Mononuclear cell (primary cell): Measurements from ENCODE around the gene SPAG17. TPM values are rescaled to one million over a fixed set of nuclear protein-coding genes. Genes with fewer than 3 reads are reported as not detected.

Source experiments
- H3K27me3 ChIP-seq: 2 replicates; pipeline ENCODE4 v1.6.0; 2011; ENCODE audit warnings: low read length, control low read depth; ENCODE audit not compliant: insufficient read depth
- H3K4me1 ChIP-seq: 2 replicates; pipeline ENCODE4 v1.5.1; 2011; ENCODE audit warnings: mild to moderate bottlenecking, low read length, control low read depth; ENCODE audit not compliant: insufficient read depth
- H3K4me3 ChIP-seq: 2 replicates; pipeline ENCODE4 v1.5.1; 2011; ENCODE audit warnings: mild to moderate bottlenecking, low read length, moderate library complexity
- H3K9me3 ChIP-seq: 2 replicates; pipeline ENCODE4 v1.5.1; 2011; ENCODE audit warnings: low read depth, mild to moderate bottlenecking, control low read depth, low read length
- total RNA-seq: library from RNA; depleted of rRNA; stranded (reverse); fragments of >200 nt; gene quantifications from one replicate; pipeline ENCODE4 v1.2.3, GENCODE V29; 2012

Gene SPAG17
- total RNA-seq, 1 donor = 0.21 TPM

DNA sequence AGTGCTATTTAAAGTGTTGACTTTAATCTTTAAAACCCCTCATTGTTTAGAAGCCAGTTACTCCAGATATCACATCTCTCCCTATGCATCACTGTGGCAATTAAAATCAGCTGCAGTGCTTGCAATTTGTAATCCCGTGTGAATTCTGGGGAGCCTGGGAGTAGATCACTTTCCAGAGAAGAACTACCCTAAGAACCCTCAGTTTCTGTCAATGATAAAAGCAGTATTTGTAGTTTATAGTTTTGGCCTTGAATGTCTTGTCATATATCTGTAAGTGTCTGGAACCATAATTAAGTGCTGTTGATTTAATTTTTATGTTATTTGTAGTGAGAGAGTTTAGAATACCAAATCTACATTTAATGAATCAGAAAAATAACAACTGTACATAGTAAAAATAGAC lies 5.5 kb upstream of the SPAG17 start:
- Histone ChIP-seq H3K9me3 (no peaks in the 10 kb centered on the region), H3K4me3 (no peak overlapping the region), H3K27me3 (no peaks in the 10 kb centered on the region), H3K4me1 (no peaks in the 10 kb centered on the region)

DNA sequence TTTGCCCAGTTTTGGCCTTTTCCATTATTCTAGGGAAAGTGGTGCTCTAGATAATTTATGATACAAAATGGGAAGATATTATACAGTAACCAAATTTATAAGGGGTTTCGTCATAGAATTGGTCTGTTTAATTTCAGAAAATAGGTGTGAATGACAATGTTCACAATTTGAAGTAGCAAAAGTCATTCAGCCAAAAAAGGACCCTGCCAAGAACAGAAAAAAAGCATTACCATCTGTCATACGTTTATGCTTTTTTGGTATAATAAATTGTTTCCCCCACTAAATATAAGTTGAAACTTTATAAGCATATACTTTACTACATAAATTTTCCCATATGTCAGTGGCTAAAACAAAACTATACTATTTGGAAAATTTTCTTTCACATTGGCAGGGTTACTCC lies 4.5 kb upstream of the SPAG17 start:
- Histone ChIP-seq H3K27me3 (no peaks in the 10 kb centered on the region), H3K4me1 (no peaks in the 10 kb centered on the region), H3K9me3 (no peaks in the 10 kb centered on the region), H3K4me3 (no peak overlapping the region)

DNA sequence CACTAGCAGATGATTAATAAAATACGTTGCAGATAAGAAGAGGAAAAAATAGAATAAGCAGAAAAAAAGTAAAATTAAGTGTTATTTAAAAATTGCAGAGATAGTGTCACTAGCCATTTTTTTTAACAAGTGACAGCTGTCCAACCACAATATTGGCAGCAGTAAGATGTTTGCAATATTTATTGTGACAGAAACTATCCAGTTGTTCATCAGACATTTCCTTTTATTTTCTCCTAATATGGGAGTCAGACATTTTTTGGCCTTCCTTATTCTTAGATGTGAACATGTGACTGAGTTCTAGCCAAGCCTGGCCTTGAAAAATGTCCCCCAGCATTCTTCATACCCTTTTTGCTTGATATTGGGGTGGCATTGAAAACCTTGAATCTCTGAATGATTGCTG lies 3.4 kb upstream of the SPAG17 start:
- H3K4me1 ChIP-seq = no peaks in the 10 kb centered on the region
- H3K27me3 ChIP-seq = no peaks in the 10 kb centered on the region
- H3K4me3 ChIP-seq = no peak overlapping the region
- no peaks in the 10 kb centered on the region for H3K9me3 ChIP-seq

DNA sequence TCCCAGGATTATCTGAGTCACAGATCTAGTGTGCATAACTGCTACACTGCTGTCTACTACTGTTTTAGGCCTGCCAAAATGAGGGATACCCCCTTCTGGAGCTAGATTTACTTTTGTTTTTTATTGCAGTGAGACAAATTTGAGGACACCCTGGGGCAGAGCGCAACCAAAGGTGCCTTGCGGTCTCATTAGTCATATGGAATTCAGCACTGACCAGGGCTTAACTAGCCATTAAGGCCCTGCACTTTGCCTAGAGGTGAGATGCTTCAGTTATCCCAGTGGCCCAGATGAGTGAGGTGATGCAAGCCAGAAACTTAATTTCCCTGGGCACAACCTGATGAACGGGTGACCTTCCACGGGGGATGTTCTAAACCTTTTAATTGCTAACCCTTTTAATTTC lies 998 bp upstream of the SPAG17 start:
- H3K9me3 ChIP-seq = no peaks in the 10 kb centered on the region

DNA sequence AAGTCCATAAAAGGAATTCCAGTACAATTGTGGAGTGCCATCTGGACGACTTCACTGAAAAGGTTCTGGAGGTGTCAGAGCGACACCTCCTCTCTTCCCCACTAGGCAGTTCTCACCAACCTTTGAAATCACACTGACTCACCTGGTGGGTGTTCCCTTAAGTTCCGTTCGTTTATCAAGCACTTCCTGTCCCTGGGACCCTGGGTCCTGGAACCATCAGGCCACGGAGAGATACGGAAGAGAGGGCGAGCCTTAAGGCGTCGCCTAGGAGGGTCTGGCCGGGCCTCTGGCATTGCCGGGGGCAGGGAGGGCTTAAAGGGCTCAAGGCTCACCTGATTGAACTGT lies 317 bp downstream of the SPAG17 start:
- no peak overlapping the region for H3K4me3 ChIP-seq
- no peaks in the 10 kb centered on the region for H3K27me3 ChIP-seq
- no peaks in the 10 kb centered on the region for H3K9me3 ChIP-seq
- H3K4me1 ChIP-seq = no peaks in the 10 kb centered on the region

More for the DNA sequence above, 998 bp upstream of the SPAG17 start:
- Histone ChIP-seq H3K27me3 (no peaks in the 10 kb centered on the region), H3K4me3 (no peak overlapping the region), H3K4me1 (no peaks in the 10 kb centered on the region)

DNA sequence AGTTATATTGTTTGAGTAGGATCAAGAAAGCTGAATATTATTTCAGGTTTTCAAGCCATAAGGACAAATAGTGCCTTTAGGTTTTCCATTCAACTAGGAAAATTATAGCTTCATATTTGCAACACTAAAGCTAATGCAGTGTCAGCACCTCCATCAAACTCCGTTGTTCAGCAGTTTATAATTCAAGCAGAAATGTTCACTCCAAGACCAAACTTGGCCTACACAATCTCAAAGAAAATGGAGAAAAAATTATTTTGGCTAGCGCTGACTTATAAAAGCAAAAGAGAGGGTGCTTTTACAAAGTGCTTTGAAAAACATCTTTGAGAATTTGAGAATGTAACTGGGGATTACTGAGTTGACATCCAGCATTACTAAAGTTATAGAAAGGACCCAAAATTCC lies 1.4 kb downstream of the SPAG17 start:
- H3K4me1 ChIP-seq = no peaks in the 10 kb centered on the region
- no peaks in the 10 kb centered on the region for H3K27me3 ChIP-seq
- H3K9me3 ChIP-seq = no peaks in the 10 kb centered on the region
- H3K4me3 ChIP-seq = no peak overlapping the region

DNA sequence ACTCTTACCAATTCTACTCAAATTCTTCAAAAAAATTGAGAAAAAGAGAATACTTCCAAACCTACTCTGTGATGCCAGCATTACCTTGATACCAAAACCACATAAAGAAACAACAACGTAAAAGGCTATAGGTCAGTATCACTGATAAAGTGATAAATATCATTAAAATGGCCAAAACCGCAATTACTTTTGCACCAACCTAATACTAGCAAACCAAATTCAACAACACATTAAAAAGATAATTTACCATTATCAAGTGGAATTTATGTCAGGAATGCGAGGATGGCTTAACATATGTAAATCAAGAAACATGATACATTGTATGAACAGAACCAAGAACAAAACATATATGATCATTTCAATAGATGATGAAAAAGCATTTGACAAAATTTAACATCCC lies 7.0 kb downstream of the SPAG17 start:
- no peaks in the 10 kb centered on the region for H3K9me3 ChIP-seq

DNA sequence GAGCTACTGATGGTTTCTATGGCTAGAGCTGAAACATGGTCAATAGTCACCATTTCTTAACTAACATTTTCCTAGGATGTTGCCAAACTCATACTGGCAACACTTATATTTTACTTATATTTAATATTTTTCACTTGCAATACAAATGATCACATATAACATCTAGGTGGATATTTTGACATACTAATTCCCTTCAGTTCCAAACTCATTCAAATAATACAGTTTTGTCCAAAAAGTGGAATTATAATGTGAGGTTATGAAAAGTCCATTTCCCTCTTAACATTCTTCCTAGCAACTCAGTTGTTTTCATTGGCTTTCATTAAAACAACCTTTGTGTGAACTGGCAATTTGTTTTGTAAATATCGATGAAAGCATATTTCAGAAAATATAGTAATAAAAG lies 16.0 kb downstream of the SPAG17 start:
- H3K4me3 ChIP-seq = no peak overlapping the region
- H3K4me1 ChIP-seq = no peaks in the 10 kb centered on the region
- no peaks in the 10 kb centered on the region for H3K9me3 ChIP-seq
- no peaks in the 10 kb centered on the region for H3K27me3 ChIP-seq

More for the DNA sequence above, 7.0 kb downstream of the SPAG17 start:
- Histone ChIP-seq H3K4me3 (no peak overlapping the region), H3K4me1 (no peaks in the 10 kb centered on the region), H3K27me3 (no peaks in the 10 kb centered on the region)

DNA sequence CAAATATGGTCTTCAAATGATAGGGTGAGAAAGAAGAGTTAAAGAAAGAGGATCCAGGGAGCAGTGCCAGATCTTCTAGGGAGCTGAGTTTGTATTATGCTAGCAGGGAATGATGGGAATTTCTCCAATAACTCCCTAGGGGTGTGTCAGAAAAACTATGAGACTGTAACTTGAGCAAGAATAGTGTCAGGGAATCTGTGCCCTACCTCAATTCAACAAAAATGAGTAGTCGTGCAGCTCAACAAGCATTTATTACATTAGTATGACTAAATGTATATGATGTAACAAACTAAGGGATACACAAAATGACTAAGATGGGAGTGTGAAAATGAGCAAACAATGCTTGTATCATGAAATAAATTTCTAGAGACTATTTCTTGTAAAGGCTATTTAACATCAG lies 24.2 kb downstream of the SPAG17 start:
- H3K9me3 ChIP-seq = no peaks in the 10 kb centered on the region
- no peaks in the 10 kb centered on the region for H3K27me3 ChIP-seq
- no peak overlapping the region for H3K4me3 ChIP-seq
- no peaks in the 10 kb centered on the region for H3K4me1 ChIP-seq

DNA sequence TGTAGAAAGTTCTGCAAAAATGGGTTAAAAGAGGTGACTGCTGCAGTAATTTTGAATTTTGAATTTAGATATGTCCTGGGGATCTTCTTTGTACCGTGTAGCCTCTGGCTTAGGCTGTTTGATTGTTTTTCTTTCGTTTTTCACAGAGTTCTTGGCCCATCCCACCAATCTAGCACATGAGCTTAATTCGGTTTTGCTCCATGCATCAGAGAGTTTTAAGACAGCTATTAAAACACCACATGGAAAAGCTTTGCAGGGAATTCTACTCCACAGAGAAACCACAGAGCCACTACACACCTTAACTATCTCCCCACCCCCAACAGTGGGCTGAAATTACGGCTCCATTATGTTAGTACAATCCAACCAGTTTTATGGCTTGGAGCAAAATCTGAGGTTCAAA lies 25.5 kb downstream of the SPAG17 start:
- H3K4me1 ChIP-seq = no peaks in the 10 kb centered on the region
- H3K9me3 ChIP-seq = no peaks in the 10 kb centered on the region
- no peak overlapping the region for H3K4me3 ChIP-seq
- no peaks in the 10 kb centered on the region for H3K27me3 ChIP-seq

DNA sequence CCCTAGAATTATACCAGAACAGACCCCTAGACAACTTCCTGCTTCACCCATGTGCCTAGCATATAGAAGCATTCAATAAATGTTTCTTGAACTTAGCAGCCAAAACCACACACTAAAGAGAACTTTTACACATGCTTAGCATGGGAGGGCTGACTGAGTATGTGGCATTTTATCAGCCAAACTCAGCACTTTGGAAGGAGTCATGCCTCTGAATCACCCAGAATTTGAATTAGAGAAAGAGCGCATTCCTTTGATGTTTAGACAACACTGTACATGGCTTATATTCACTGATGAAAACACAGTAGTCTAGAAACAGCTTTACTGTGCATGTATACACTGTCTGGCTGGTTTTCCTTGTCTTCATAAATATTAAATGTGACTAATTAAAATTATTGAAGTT lies 26.1 kb downstream of the SPAG17 start:
- Histone ChIP-seq H3K9me3 (no peaks in the 10 kb centered on the region), H3K4me3 (no peak overlapping the region), H3K4me1 (no peaks in the 10 kb centered on the region), H3K27me3 (no peaks in the 10 kb centered on the region)

DNA sequence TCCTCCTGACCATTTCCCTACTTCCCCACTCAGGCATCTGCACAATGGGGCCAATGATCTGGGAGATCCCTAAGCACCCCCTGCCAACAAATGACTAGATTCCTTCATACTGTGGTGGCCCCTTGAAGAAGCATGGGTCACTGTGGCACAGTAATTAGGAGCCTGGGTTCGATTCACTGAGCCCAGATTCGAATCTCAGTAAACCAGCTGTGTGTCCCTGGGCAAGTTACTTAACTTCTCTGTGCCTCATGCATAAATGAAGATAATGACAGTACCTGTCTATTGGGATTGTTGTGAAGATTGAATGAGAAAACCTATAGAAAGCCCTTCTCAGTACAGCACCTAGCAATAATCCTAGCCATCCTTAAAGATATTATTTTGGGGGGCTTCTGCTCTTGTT lies 27.5 kb downstream of the SPAG17 start:
- Histone ChIP-seq H3K9me3 (no peaks in the 10 kb centered on the region), H3K27me3 (no peaks in the 10 kb centered on the region), H3K4me1 (no peaks in the 10 kb centered on the region), H3K4me3 (no peak overlapping the region)

DNA sequence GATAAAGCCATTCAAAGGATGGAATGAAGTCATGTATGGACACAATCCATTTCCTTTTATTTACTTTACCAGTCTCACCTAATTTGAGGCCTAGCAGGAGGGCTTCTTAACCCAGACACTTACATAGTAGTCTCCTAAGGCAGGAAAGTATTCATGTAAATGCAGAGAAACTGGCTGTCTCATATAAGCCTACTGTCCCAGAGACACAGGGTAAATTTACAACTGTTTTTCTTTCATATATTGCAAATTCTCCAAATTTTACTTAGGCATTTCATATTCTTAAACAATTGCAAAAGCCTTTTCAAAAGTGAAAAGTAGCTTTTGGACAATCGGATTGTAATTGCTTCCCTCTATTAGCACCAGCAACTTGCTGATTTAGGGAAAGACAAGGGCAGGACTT lies 29.9 kb downstream of the SPAG17 start:
- no peak overlapping the region for H3K4me3 ChIP-seq
- no peaks in the 10 kb centered on the region for H3K9me3 ChIP-seq
- H3K4me1 ChIP-seq = no peaks in the 10 kb centered on the region
- no peaks in the 10 kb centered on the region for H3K27me3 ChIP-seq

DNA sequence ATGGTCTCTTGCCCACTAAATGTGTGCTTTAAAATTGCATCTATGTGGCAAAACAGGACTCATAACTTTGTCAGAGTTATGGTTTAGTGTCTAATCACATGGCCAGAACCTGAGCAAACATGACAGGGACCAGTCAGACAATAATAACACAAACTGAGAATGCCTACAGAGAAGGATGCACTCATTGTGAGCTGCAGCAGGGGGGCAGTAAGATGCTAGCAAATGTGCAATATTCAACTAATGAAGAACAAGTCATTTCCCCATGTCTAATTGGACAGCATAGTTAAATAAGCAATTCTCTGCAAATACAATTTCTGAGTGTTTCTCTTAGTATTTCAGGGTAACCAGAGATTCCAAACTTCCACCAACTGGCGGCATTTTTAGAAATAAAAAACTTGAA lies 30.8 kb downstream of the SPAG17 start:
- H3K9me3 ChIP-seq = no peaks in the 10 kb centered on the region
- no peaks in the 10 kb centered on the region for H3K4me1 ChIP-seq
- no peak overlapping the region for H3K4me3 ChIP-seq
- H3K27me3 ChIP-seq = no peaks in the 10 kb centered on the region

DNA sequence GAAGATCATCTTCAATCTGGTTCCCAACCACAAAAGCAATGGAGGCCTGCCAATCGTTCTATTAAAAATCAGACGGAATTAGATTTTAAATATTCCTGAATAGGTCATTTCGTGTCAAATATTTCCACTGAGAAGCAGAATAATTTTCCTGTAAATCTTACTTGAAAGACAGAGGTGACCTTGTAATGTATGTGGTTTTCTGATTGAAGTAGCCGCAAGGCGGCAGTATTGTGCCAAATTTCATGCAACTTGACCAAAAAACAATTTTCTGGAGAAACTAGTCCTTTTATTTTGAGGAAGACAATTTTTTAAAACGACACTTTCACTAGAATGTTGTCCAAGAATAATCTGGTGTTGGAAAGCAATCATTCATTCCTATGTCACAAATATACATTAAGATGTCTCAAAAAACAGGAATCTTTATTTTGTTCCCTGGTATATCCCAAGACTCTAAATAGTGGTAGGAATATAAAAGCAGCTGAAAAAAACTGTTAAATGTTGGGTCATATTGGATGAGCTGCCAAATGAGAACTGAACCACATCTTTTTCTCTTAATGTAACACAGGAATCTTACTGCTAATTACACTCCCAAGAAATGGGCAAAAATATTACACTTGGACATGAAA lies 33.6 kb downstream of the SPAG17 start:
- no peaks in the 10 kb centered on the region for H3K27me3 ChIP-seq
- no peaks in the 10 kb centered on the region for H3K4me1 ChIP-seq
- H3K4me3 ChIP-seq = no peak overlapping the region
- no peaks in the 10 kb centered on the region for H3K9me3 ChIP-seq

DNA sequence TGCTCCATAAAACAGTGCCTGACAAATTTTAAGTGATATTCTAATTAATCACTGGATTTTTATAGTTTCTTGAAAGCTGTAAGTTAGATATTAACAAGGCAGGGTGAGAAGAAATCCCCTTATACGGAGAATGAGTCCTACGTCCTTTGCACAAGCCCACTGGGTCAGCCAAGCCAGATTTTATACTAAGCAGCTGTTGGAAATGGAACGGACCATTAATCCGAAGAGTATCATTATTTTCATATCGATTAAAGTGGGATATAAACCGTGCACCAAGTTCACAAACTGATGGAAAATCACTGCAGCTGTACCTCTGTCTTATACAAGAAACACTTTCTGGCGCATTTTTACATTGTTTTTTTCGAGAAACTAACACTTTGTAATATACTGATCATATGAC lies 35.2 kb downstream of the SPAG17 start:
- Histone ChIP-seq H3K27me3 (no peaks in the 10 kb centered on the region), H3K9me3 (no peaks in the 10 kb centered on the region), H3K4me1 (no peaks in the 10 kb centered on the region), H3K4me3 (no peak overlapping the region)

DNA sequence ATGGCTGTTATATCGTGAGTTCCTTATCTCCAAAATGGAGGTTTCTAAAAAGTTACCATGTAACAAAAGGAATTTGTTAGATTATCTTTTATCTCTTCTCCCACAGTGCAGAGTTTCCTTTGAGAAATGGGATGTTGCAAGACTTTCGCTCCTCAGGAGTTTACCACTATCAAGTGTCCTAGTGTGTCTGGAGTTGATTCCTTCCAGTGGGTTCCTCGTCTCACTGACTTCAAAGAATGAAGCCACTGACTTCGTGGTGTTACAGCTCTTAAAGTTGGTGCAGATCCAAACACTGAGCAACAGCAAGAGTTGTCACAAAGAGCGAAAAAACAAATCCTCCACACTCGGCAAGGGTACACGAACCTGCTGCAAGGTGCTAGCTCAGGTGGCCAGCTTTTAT lies 37.0 kb downstream of the SPAG17 start:
- H3K4me1 ChIP-seq = no peaks in the 10 kb centered on the region
- H3K9me3 ChIP-seq = no peaks in the 10 kb centered on the region
- no peak overlapping the region for H3K4me3 ChIP-seq
- H3K27me3 ChIP-seq = no peaks in the 10 kb centered on the region
